Measurements from ENCODE around the gene COL4A1.

Gene COL4A1

DNA sequence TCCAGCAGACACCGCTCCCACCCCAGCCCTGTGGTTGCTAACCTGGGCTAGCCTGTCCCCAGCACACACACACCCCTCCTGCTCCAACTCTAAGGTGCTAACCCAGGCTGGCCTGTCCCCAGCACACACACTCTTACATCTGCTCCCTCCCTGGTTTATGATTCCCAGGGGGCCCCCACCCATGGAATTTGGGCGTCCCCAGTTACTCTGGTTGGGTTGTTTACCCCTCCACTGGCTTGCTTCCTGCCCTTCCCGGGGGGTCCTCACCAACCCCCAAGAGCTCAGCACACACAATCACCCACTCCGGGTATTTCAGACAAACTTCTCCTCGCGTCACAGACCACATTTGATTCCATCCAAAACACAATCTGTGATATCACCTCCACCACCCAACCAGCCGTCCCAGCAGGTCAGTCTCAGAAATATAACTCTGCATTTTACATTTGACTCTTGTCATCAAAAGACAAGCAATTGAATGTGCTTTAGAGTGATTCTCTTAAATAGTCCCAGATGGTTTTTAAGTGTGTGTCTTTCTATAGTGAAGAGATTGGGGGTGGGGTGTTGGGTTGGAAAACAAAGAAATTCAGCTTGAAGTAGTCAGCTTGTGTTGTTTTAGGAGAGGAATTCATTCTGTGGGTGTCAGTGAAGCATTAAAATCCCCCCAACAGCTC, 20.2 kb upstream of the COL4A1 start:
- Histone ChIP-seq H3K27me3 (ENCODE audit: insufficient read depth, low read depth) (no peaks in the 10 kb centered on the region), H3K4me2 (no peak overlapping the region), H3K4me3 (IDR thresholded peaks at IDR 0.05; ENCODE audit: insufficient read depth, low read depth, low read length) (no peak overlapping the region), H3K9ac (no peak overlapping the region), H3K79me2 (ENCODE audit: insufficient read depth, low read depth) (no peaks in the 10 kb centered on the region), H3K36me3 (ENCODE audit: insufficient read depth) (no peaks in the 10 kb centered on the region), H3K4me1 (ENCODE audit: low read depth, poor library complexity, severe bottlenecking) (no peaks in the 10 kb centered on the region), H2AFZ (ENCODE audit: low read depth) (no peak overlapping the region), H3K27ac (no peak overlapping the region), H4K20me1 (ENCODE audit: insufficient read depth) (no peaks in the 10 kb centered on the region)
- TF ChIP-seq, protein P1, sequence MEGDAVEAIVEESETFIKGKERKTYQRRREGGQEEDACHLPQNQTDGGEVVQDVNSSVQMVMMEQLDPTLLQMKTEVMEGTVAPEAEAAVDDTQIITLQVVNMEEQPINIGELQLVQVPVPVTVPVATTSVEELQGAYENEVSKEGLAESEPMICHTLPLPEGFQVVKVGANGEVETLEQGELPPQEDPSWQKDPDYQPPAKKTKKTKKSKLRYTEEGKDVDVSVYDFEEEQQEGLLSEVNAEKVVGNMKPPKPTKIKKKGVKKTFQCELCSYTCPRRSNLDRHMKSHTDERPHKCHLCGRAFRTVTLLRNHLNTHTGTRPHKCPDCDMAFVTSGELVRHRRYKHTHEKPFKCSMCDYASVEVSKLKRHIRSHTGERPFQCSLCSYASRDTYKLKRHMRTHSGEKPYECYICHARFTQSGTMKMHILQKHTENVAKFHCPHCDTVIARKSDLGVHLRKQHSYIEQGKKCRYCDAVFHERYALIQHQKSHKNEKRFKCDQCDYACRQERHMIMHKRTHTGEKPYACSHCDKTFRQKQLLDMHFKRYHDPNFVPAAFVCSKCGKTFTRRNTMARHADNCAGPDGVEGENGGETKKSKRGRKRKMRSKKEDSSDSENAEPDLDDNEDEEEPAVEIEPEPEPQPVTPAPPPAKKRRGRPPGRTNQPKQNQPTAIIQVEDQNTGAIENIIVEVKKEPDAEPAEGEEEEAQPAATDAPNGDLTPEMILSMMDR (conservative IDR thresholded peaks at IDR 0.05; ENCODE audit: low read depth, low read length): no peak

- Histone ChIP-seq H3K27ac (no peak overlapping the region), H2AFZ (ENCODE audit: low read depth) (no peak overlapping the region), H3K4me1 (ENCODE audit: low read depth, poor library complexity, severe bottlenecking) (no peaks in the 10 kb centered on the region), H3K27me3 (ENCODE audit: insufficient read depth, low read depth) (no peaks in the 10 kb centered on the region), H3K79me2 (ENCODE audit: insufficient read depth, low read depth) (no peaks in the 10 kb centered on the region), H4K20me1 (ENCODE audit: insufficient read depth) (no peaks in the 10 kb centered on the region), H3K36me3 (ENCODE audit: insufficient read depth) (no peaks in the 10 kb centered on the region), H3K4me3 (IDR thresholded peaks at IDR 0.05; ENCODE audit: insufficient read depth, low read depth, low read length) (no peak overlapping the region), H3K9ac (no peak overlapping the region), H3K4me2 (no peak overlapping the region)
- TF ChIP-seq, protein P1 (conservative IDR thresholded peaks at IDR 0.05; ENCODE audit: low read depth, low read length): no peak
Observed at GRCh38 chr13:110326263-110326904, 19.4 kb upstream of the COL4A1 start.

DNA sequence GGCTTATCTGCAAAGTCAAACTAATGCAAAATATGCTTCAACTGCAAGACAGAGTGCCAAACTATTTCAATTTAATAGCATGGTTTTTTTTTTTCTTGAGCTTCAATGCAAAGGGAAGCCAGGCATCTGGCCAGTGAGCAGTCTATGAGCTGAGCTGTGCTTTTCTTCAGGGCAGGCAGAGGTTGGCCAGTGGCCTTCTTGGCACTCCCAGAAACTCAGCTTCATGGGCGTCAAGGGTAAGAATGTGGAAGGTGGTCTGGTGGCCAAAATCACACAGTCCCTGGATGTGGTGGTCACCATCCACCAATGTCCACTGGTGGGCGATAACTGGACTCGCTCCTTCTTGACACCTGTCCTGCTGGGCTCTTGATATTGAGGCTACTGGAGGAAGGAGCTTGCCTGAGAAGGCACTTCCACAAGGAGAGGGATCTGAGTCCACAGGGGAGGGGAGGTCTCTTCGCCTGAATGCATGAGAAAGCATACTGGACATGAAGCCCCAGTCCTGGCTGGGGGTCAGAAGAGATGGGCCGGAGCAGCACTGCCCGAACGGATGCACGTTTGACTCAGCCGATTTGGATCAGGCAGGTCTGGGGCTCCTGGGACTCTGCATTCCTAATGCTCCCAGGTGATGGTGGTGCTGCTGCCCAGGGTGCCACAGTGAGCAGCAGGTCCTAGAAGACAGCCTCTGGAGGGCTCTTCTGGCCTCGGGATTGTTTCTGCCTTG, 17.2 kb upstream of the COL4A1 start:
- Histone ChIP-seq H2AFZ (ENCODE audit: low read depth) (no peak overlapping the region), H3K4me3 (IDR thresholded peaks at IDR 0.05; ENCODE audit: insufficient read depth, low read depth, low read length) (no peak overlapping the region), H3K36me3 (ENCODE audit: insufficient read depth) (no peaks in the 10 kb centered on the region), H3K79me2 (ENCODE audit: insufficient read depth, low read depth) (no peaks in the 10 kb centered on the region), H3K4me2 (no peak overlapping the region), H3K27ac (no peak overlapping the region), H3K4me1 (ENCODE audit: low read depth, poor library complexity, severe bottlenecking) (no peaks in the 10 kb centered on the region), H3K9ac (no peak overlapping the region), H4K20me1 (ENCODE audit: insufficient read depth) (no peaks in the 10 kb centered on the region), H3K27me3 (ENCODE audit: insufficient read depth, low read depth) (no peaks in the 10 kb centered on the region)
- TF ChIP-seq, protein P1 (conservative IDR thresholded peaks at IDR 0.05; ENCODE audit: low read depth, low read length): no peak

DNA sequence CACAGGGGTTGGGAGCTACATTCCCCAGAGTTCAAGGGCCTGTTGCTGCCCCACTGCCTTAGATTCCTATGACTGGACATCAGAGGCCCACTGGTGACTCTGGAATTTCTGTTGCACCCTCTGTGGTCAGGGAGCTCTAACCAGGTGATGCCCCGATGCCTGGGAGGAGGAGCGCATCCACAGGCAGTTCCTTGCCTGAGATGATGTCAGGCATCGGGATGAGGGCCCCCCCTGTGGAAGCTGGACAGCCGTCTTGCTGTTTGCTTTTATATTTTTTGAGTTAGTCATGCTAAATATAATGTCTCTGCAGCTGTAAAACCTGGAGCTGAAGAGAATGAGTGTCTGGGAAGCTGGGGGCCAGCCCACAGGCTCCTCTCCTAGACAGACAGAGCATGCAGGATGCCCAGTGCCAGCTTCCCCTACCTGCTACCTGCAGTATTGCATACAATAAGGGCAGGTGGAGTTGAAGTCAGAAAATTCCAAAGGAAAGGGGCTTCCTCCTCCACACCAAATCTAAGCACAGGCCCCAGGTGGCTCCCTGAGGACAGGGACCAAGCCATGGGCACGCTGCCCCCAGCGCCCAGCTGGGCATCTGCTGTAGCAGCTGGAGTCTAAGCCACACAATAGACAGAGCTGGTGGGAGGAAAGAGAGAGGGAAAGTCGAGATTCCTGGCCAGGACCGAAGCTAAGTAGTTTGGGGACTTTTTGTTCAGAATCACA, 16.4 kb upstream of the COL4A1 start:
- Histone ChIP-seq H3K27me3 (ENCODE audit: insufficient read depth, low read depth) (no peaks in the 10 kb centered on the region), H3K4me1 (ENCODE audit: low read depth, poor library complexity, severe bottlenecking) (no peaks in the 10 kb centered on the region), H3K27ac (no peak overlapping the region), H3K36me3 (ENCODE audit: insufficient read depth) (no peaks in the 10 kb centered on the region), H3K4me2 (no peak overlapping the region), H2AFZ (ENCODE audit: low read depth) (no peak overlapping the region), H3K79me2 (ENCODE audit: insufficient read depth, low read depth) (no peaks in the 10 kb centered on the region), H4K20me1 (ENCODE audit: insufficient read depth) (no peaks in the 10 kb centered on the region), H3K4me3 (IDR thresholded peaks at IDR 0.05; ENCODE audit: insufficient read depth, low read depth, low read length) (no peak overlapping the region), H3K9ac (no peak overlapping the region)
- TF ChIP-seq, protein P1 (conservative IDR thresholded peaks at IDR 0.05; ENCODE audit: low read depth, low read length): no peak
